Nephron progenitor cell (in vitro differentiated cells): Measurements from ENCODE around the gene EFNA1.
A peak's percentile ranks its signal among the peaks of the same experiment; 100 is the strongest.

Source experiments
- DNase-seq: peaks from one replicate; pipeline ENCODE4 v3.0.0; 2021
- H3K27ac Mint-ChIP-seq: 2 replicates; pipeline ENCODE4 v1.8.0; 2021; ENCODE audit warnings: mild to moderate bottlenecking, moderate library complexity, mixed read lengths
- H3K27me3 Mint-ChIP-seq: 2 replicates; pipeline ENCODE4 v1.8.0; 2021; ENCODE audit warnings: mild to moderate bottlenecking, low read depth, mixed read lengths; ENCODE audit not compliant: poor library complexity
- H3K36me3 Mint-ChIP-seq: 2 replicates; pipeline ENCODE4 v1.8.0; 2021; ENCODE audit warnings: low read depth, mixed read lengths
- H3K4me1 Mint-ChIP-seq: 2 replicates; pipeline ENCODE4 v1.8.0; 2021; ENCODE audit warnings: mixed read lengths
- H3K4me3 Mint-ChIP-seq: 2 replicates; pipeline ENCODE4 v1.8.0; 2021; ENCODE audit warnings: mild to moderate bottlenecking, moderate library complexity, mixed read lengths
- H3K9me3 Mint-ChIP-seq: 2 replicates; pipeline ENCODE4 v1.8.0; 2021; ENCODE audit warnings: mild to moderate bottlenecking, moderate library complexity, mixed read lengths
- CTCF ChIP-seq: fragments of 200-600 bp; sonication (generic); IDR thresholded peaks from 2 replicates; pipeline ENCODE4 v1.5.0; 2021; ENCODE audit warnings: antibody characterized with exemption

The EFNA1 gene

GRCh38 chr1:155173478-155174323, 46.0 kb downstream of the EFNA1 start, which contains the start of gene TRIM46:
TSS of gene TRIM46 (plus strand) at chr1:155173849. CDS start at chr1:155173967, 118 bp downstream.
- peaks cover 21% of the 10 kb centered on the region for H3K36me3 Mint-ChIP-seq
- H3K4me1 Mint-ChIP-seq: peaks cover 46% of the 10 kb centered on the region
- no peak for TF ChIP-seq CTCF
- DNase-seq: peak; percentile 59
- H3K27me3 Mint-ChIP-seq: peaks cover 14% of the 10 kb centered on the region
- peak within 1 kb of the TSS; percentile 92 for H3K27ac Mint-ChIP-seq
- peak within 1 kb of the TSS; percentile 94 for H3K4me3 Mint-ChIP-seq
- no peaks in the 10 kb centered on the region for H3K9me3 Mint-ChIP-seq

- TF ChIP-seq CTCF: no peak
- peak; percentile 65 for DNase-seq
- peaks cover 23% of the 10 kb centered on the region for H3K36me3 Mint-ChIP-seq
- H3K9me3 Mint-ChIP-seq: no peaks in the 10 kb centered on the region
- peaks cover 14% of the 10 kb centered on the region for H3K27me3 Mint-ChIP-seq
- peaks cover 51% of the 10 kb centered on the region for H3K4me1 Mint-ChIP-seq
- H3K4me3 Mint-ChIP-seq: peak overlapping the region; percentile 94
- no peak overlapping the region for H3K27ac Mint-ChIP-seq
Observed at GRCh38 chr1:155174324-155175280, 46.9 kb downstream of the EFNA1 start.

- H3K4me1 Mint-ChIP-seq: peaks cover 51% of the 10 kb centered on the region
Observed at GRCh38 chr1:155175281-155175926, 47.7 kb downstream of the EFNA1 start.

GRCh38 chr1:155175927-155176371, 48.3 kb downstream of the EFNA1 start:
- Mint-ChIP-seq H3K27ac (no peak overlapping the region), H3K4me1 (peaks cover 51% of the 10 kb centered on the region), H3K27me3 (peaks cover 14% of the 10 kb centered on the region), H3K4me3 (peak overlapping the region; percentile 94), H3K36me3 (peaks cover 14% of the 10 kb centered on the region), H3K9me3 (no peaks in the 10 kb centered on the region)
- DNase-seq: no peak
- TF ChIP-seq CTCF: no peak

More at GRCh38 chr1:155175281-155175926, 47.7 kb downstream of the EFNA1 start:
- peaks cover 17% of the 10 kb centered on the region for H3K36me3 Mint-ChIP-seq
- no peak for TF ChIP-seq CTCF
- no peak overlapping the region for H3K27ac Mint-ChIP-seq
- H3K27me3 Mint-ChIP-seq: peaks cover 14% of the 10 kb centered on the region
- H3K9me3 Mint-ChIP-seq: no peaks in the 10 kb centered on the region
- H3K4me3 Mint-ChIP-seq: peak overlapping the region; percentile 94
- DNase-seq: no peak

- H3K27ac Mint-ChIP-seq: no peak overlapping the region
- peaks cover 14% of the 10 kb centered on the region for H3K27me3 Mint-ChIP-seq
- DNase-seq: peak; percentile 89
- H3K9me3 Mint-ChIP-seq: no peaks in the 10 kb centered on the region
- H3K4me3 Mint-ChIP-seq: peak overlapping the region; percentile 60
- H3K36me3 Mint-ChIP-seq: peaks cover 20% of the 10 kb centered on the region
- H3K4me1 Mint-ChIP-seq: peaks cover 50% of the 10 kb centered on the region
- peak; percentile 89 for TF ChIP-seq CTCF
Observed at GRCh38 chr1:155176544-155177071, 48.9 kb downstream of the EFNA1 start.
